ENCODE measurements around the gene LAD1. TPM values are rescaled to one million over a fixed set of nuclear protein-coding genes. Genes with fewer than 3 reads are reported as not detected.

Gene LAD1
- total and polyA plus RNA-seq, 2 of the 13 experiments (the other 11 are each of a cell fraction or from before 2014, with no cell fraction given) = 10.8 to 65.6 TPM

- TF ChIP-seq RBAK (CRISPR knock-in tag; IDR thresholded peaks at IDR 0.05) = no peak
- TF ChIP-seq KDM3A (CRISPR knock-in tag; IDR thresholded peaks at IDR 0.05; ENCODE audit: low read depth) = no peak
- TF ChIP-seq ZNF746 (CRISPR knock-in tag; IDR thresholded peaks at IDR 0.05) = peak; percentile 64; the same call in 1 of the 2 replicates
- TF ChIP-seq JDP2 (CRISPR knock-in tag; IDR thresholded peaks at IDR 0.05; ENCODE audit: borderline replicate concordance) = no peak
- TF ChIP-seq ZSCAN21 (CRISPR knock-in tag; IDR thresholded peaks at IDR 0.05; ENCODE audit: borderline replicate concordance) = 0 out of 2 replicates have a peak, but pooled peaks have one; percentile 32
- TF ChIP-seq HMG20B (CRISPR knock-in tag; conservative IDR thresholded peaks at IDR 0.05) = 0 out of 2 replicates have a peak, but pooled peaks have one; percentile 45
- no peak for TF ChIP-seq THAP9 (CRISPR knock-in tag; IDR thresholded peaks at IDR 0.05; ENCODE audit: borderline replicate concordance)
- TF ChIP-seq HDAC1 (CRISPR knock-in tag; IDR thresholded peaks at IDR 0.05) = peak; percentile 83; the same call in 1 of the 2 replicates
- 0 out of 2 replicates have a peak, but pooled peaks have one; percentile 35 for TF ChIP-seq ZHX1 (CRISPR knock-in tag; IDR thresholded peaks at IDR 0.05; ENCODE audit: low read depth)
- peak; percentile 44; the same call in 1 of the 2 replicates for TF ChIP-seq ERF (CRISPR knock-in tag; IDR thresholded peaks at IDR 0.05)
- TF ChIP-seq ATF7-NPFF (CRISPR knock-in tag; IDR thresholded peaks at IDR 0.05; ENCODE audit: low read depth) = 0 out of 2 replicates have a peak, but pooled peaks have one; percentile 40
- 0 out of 2 replicates have a peak, but pooled peaks have one; percentile 48 for TF ChIP-seq SP4 (CRISPR knock-in tag; IDR thresholded peaks at IDR 0.05)
- TF ChIP-seq FOXA3 (CRISPR knock-in tag; IDR thresholded peaks at IDR 0.05) = peak; percentile 74
- no peak for TF ChIP-seq ZNF674 (CRISPR knock-in tag; IDR thresholded peaks at IDR 0.05; ENCODE audit: low read depth)
- TF ChIP-seq CBX2 (IDR thresholded peaks at IDR 0.05; ENCODE audit: low read depth, low read length) = no peak
- TF ChIP-seq CBX2 (CRISPR knock-in tag; IDR thresholded peaks at IDR 0.05; ENCODE audit: low read depth) = no peak
- TF ChIP-seq MEF2D (CRISPR knock-in tag; IDR thresholded peaks at IDR 0.05) = 0 out of 2 replicates have a peak, but pooled peaks have one; percentile 15
- no peak for TF ChIP-seq HES4 (CRISPR knock-in tag; IDR thresholded peaks at IDR 0.05; ENCODE audit: borderline replicate concordance)
- peak; percentile 18; the same call in 1 of the 2 replicates for TF ChIP-seq RAD21 (CRISPR knock-in tag; IDR thresholded peaks at IDR 0.05)
- no peak for TF ChIP-seq TEAD3 (CRISPR knock-in tag; optimal IDR thresholded peaks at IDR 0.05; ENCODE audit: borderline replicate concordance)
- no peak for TF ChIP-seq ZNF841 (CRISPR knock-in tag; IDR thresholded peaks at IDR 0.05; ENCODE audit: borderline replicate concordance)
- TF ChIP-seq RXRA (CRISPR knock-in tag; IDR thresholded peaks at IDR 0.05) = peak; percentile 72; the same call in 1 of the 2 replicates
- no peak for TF ChIP-seq HOXA7 (CRISPR knock-in tag; IDR thresholded peaks at IDR 0.05)
Observed at GRCh38 chr1:201396861-201397464, 2.2 kb downstream of the LAD1 start (continued).

Data from HepG2 (cell line).